Sigmoid colon (tissue), 4 donors: ENCODE results near the gene CAB39L.

Experiments used
- CTCF ChIP-seq, 4 experiments: fragments of 450-650 bp in 3 of 4; fragments of 200-600 bp in 1 of 4; IDR thresholded peaks; one replicate each; pipeline ENCODE4 v1.5.1; 2016 to 2019; ENCODE audit warnings: antibody characterized with exemption in 4 of 4, mild to moderate bottlenecking in 3 of 4, moderate library complexity in 2 of 4
- EP300 ChIP-seq, 4 donors: sonication (generic); formaldehyde crosslinking; IDR thresholded peaks; one replicate each; pipeline ENCODE4 v1.6.1; 2017; ENCODE audit warnings: antibody characterized with exemption in 4 of 4
- POLR2A ChIP-seq, 2 donors: fragments of 450-650 bp; IDR thresholded peaks; one replicate each; pipeline ENCODE4 v1.6.1; 2016; ENCODE audit warnings: antibody characterized with exemption in 2 of 2, mild to moderate bottlenecking in 2 of 2, moderate library complexity in 2 of 2
- POLR2AphosphoS5 ChIP-seq, 4 donors: sonication (generic); formaldehyde crosslinking; IDR thresholded peaks; one replicate each; pipeline ENCODE4 v1.6.1; 2017; ENCODE audit warnings: antibody characterized with exemption in 4 of 4

DNA sequence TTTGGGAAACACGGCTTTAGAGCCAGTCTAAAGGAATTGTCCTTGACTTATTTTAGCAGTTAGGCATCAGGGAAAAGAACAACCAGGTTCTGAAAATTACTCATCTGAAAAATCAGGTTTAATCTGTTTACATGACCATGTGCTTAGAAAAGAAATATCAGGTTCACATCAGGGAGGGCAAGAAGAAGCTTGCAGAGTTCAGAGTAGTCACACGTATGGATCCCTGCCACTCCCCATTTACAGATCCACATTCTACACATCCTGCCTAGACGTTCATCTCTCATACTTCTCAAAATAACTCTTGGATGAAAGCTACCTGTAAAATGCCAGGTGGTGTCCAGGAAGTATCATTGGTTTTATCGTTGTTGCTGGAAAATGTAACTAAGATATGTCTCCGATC is 37.9 kb upstream of the CAB39L start:
- TF ChIP-seq CTCF (IDR thresholded peaks at IDR 0.05) (no peak), POLR2A (IDR thresholded peaks at IDR 0.05) (no peak), POLR2AphosphoS5 (IDR thresholded peaks at IDR 0.05) (no peak), EP300 (IDR thresholded peaks at IDR 0.05) (no peak)
